ENCODE measurements around the gene RNF223.
"Not testable (repeated sequence)": the region's sequence is repeated elsewhere in the genome, so short reads cannot be mapped to it uniquely, and the experiment has no call there.

Gene RNF223

DNA sequence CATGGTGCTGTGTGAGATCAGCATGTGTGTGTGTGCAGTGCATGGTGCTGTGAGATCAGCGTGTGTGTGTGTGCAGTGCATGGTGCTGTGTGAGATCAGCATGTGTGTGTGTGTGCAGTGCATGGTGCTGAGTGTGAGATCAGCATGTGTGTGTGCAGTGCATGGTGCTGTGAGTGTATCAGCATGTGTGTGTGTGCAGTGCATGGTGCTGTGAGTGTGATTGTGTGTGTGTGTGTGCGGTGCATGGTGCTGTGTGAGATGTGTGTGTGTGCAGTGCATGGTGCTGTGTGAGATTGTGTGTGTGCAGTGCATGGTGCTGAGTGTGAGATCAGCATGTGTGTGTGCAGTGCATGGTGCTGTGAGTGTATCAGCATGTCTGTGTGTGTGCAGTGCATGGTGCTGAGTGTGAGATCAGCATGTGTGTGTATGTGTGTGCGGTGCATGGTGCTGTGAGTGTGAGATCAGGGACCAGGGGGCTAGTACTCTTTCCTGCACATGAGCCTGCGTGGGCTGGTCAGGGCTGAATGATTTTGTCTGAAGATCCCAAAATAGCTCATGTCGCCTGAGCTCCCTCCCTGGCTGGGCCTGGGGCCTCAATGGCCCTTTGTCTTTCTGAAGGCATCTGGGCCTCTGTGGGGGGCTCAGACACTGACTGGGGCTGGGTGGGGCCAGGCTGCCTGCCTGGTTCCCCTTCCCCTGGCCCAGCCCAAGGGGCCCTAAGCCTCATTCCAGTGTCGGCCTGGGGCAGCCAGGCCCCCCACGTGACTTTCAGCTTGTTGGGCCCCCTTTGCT lies 43.0 kb downstream of the RNF223 start:
- DNase-seq (ENCODE audit: low read depth in 2 of 2) = not testable (repeated sequence)

DNA sequence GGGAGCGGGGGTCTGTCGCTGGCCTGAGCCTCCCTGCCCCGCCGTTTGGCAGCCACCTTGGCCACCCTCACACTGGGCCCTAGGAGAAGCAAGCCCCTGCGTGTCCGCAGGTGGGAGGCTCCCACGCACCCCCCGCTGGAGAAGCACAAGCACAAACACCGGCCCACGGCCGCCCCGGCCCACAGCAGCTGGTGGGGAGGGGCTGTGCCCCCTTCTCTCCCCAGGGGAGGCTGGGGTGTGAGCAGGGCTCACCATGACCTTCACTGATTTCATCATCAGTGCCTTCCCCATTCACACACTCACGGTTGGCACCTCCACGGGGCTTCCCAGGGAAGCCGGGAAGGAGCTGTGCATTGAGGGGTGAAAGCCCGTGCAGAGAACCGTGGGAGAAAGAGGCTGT lies 46.3 kb downstream of the RNF223 start:
- no peak for DNase-seq (ENCODE audit: low read depth in 2 of 2)

DNA sequence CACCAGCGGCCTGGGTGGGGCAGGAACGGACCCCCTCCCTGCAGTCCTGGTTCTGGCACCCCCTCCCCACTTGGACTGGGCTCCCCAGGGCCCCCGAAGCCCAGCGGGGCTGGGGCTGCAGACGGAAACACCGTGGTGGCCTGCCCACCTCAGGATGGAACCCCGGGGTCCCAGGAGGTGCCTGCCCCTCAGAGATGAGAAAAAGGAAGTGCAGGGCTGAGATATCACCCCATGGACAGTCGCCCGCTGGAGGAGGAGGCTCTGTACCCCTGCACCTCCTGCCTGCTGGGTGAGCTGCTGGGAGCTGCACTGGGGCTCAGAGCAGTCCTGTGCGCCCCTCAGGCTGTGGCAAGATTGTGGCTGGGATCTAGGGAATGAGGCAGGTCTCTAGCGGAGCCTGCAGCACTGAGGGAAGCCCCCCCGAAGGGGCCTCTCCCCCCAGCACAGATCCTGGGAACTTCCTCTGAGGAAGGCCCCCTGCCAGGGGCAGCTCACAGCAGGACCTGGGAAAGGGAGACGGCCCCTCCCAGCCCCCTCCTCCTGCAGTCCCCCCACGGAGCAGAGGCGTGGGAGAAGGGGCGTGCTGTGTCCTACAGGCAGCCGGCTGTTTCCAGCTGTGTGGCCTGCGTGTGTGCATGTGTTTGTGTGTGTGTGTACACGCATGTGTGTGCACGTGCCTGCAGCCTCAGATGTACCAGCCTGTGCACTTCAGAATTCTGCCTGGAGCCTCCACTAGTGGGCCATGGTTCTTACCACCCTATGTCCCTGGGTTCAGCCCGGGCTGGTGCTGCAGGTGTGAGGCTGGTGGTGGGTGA lies 47.3 kb downstream of the RNF223 start:
- DNase-seq (ENCODE audit: low read depth in 2 of 2) = no peak

- no peak for DNase-seq (ENCODE audit: low read depth in 2 of 2)
Measured at GRCh38 chr1:1025730-1026129, 48.4 kb downstream of the RNF223 start.

DNA sequence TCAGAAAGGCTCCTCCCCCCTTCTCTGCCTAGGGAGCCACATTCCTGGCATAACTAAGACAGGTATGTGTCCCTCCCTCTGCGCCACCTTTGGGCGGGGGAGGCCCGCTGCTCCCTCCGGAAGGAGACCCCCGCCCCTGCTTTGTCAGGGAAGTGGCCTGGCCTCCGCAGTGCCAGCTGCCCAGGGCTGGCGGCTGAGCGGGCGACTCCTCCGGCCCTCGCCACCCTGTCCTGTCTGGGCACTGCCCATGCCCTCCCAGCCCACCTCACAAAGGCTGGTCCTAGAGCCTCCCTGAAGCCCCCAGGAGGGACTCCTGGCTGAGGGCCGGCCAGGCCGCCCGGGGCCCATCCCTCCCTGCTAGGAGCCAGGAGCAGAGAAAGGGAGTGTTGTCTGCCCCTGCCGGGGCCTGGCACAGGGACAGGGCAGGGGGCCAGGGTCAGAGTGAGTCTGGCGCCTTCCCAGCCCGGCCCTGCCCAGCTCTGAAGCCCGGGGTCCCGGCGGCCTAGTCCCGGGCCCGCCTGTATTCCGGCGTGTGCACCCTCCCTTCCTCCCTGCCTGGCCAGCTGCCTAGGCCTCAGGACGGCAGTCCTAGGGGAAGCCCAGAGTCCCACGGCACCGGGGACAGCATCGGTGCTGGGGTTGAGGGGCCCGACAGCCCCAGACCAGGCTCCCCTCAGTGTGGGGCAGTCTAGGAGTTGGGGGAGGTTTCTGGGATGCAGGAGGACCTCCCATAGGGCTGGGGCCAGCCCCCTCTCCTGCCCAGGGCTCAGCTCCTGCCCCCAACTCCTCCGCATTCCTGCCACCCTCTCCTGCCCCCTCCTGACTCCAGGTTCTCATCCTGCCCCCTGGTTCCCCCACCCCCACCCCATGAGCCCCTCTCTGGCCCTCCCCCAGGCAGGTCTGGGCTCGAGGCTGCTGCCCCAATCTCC lies 49.1 kb downstream of the RNF223 start:
- DNase-seq (ENCODE audit: low read depth in 2 of 2) = no peak

- no peak for DNase-seq (ENCODE audit: low read depth in 2 of 2)
Measured at GRCh38 chr1:1024149-1024770, 49.8 kb downstream of the RNF223 start.

- no peak for DNase-seq (ENCODE audit: low read depth in 2 of 2)
Measured at GRCh38 chr1:1023700-1024099, 50.4 kb downstream of the RNF223 start.

DNA sequence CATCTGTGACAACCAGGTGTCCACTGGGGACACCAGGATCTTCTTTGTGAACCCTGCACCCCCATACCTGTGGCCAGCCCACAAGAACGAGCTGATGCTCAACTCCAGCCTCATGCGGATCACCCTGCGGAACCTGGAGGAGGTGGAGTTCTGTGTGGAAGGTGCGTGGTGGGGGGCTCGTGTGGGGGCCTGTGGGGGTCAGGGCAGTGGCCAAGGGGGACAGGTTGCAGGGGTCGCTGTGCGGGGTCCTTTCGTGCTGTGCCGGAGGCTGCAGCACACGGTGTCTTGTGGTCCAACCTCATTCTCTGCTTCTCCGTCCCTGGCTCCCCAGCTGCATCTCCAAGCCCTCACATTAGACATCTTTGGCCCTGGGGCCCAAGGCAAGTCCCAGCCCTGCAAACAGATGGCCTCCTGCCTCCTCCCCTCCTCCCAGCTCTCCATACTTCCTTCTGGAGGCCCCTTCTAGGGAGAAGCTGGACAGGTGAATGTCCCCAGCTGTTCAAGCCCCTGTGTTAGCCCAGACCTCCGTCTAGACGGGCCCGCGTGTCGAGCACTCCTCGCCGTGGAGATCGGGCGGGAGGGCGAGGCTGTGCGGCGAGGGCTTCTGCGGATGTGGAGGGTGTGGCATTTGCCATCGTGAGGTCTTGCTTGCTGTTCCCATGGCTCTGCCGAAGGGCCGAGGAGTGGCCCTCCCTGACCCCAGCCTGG lies 51.6 kb downstream of the RNF223 start:
- DNase-seq (ENCODE audit: low read depth in 2 of 2) = no peak

DNA sequence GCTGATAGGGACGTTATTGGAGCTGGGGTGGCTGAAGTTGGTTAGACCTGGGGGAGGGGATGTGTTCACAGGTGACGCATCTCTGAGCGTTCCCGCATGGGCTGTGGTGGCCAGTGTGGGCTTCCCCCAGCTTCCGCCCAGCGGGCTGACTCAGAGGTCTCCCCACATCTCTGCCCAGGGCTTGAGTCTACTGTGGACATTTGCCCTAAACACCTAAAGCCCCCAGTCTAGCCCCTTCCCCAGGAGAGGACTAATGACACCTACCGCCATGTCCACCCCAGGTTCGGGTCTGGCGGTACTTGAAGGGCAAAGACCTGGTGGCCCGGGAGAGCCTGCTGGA lies 52.2 kb downstream of the RNF223 start:
- DNase-seq (ENCODE audit: low read depth in 2 of 2) = no peak

DNA sequence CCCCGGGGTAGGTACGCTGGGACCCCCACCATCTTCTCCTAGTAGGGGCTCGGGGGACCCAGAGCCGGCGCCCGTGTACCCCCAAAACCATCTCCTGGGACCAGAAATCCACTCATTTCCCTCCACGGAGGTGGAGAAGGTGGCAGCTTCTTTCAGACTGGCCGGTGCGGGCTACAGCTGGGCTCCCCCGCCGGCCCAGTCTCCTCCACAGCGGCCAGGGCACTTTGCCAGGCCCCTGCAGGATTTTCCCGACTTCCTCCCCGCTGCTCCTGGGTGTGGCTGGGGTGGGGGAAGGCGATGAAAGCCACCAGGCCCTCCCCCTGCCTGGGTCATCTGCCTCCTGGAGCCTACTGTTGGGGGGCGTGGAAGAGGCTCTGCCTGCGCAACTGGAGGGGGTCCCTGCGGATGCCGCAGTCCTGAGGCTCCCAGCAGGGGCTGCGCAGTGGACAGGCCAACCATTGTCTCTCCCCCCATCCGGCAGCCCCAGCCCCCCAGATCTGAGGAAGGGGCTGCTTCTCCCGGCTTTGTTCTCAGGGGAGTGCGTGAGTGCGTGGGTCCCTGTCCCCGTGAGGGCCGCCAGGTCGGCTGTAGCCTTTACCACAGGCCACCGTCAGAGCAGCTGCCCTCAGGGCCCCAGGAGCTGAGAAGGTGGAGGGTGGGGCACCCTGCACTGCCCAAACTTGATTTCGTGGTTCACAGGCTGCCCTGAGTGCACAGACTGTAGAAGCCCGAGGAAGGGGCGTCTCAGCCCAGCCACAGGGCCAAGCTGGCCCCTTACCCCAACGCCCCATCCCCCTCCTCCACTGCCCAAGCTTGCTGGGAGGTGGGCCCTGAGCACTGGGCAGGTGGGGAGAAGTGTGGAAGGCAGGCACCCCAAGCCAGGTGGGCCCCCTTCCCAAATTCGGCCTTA lies 52.8 kb downstream of the RNF223 start:
- no peak for DNase-seq (ENCODE audit: low read depth in 2 of 2)
